Anterior cingulate cortex (tissue), 58 donors: ENCODE results near the gene TDO2.
"Not testable (repeated sequence)": the region's sequence is repeated elsewhere in the genome, so short reads cannot be mapped to it uniquely, and the experiment has no call there.

Experiments
- DNase-seq, 58 donors: peaks; one replicate each; lab custom pipeline; 2025; lab: John Stamatoyannopoulos, UW

The TDO2 gene

GRCh38 chr4:155903453-155903852, at the start of gene TDO2:
Gene TDO2, plus strand, starts transcription at chr4:155903696. Its CDS starts 63 bp downstream, at chr4:155903759.
- no peak for DNase-seq

GRCh38 chr4:155854582-155855226, 48.8 kb upstream of the TDO2 start:
- peak in 2 of 58 donors; percentile 0 to 1 for DNase-seq

GRCh38 chr4:155855897-155856296, 47.6 kb upstream of the TDO2 start:
- no peak for DNase-seq

GRCh38 chr4:155866177-155866576, 37.3 kb upstream of the TDO2 start, which contains the start of gene ASIC5:
Gene ASIC5, minus strand, starts transcription at chr4:155866277. Its CDS starts 51 bp downstream, at chr4:155866226.
- DNase-seq, result no peak

GRCh38 chr4:155875878-155876277, 27.6 kb upstream of the TDO2 start:
- no peak for DNase-seq

- no peak for DNase-seq
These were observed 25.5 kb upstream of the TDO2 start for GRCh38 chr4:155877971-155878370.

GRCh38 chr4:155878611-155879010, 24.9 kb upstream of the TDO2 start:
- no peak for DNase-seq

- no peak for DNase-seq
These were observed 23.7 kb upstream of the TDO2 start for GRCh38 chr4:155879767-155880166.

- no peak for DNase-seq
These were observed 21.9 kb upstream of the TDO2 start for GRCh38 chr4:155881555-155881954.

- DNase-seq, result no peak
These were observed 19.6 kb upstream of the TDO2 start for GRCh38 chr4:155883895-155884294.

- DNase-seq, result no peak
These were observed 17.8 kb upstream of the TDO2 start for GRCh38 chr4:155885666-155886065.

GRCh38 chr4:155887045-155887444, 16.5 kb upstream of the TDO2 start:
- no peak for DNase-seq

GRCh38 chr4:155887847-155888570, 15.5 kb upstream of the TDO2 start:
- DNase-seq, result no peak

GRCh38 chr4:155889031-155889793, 14.3 kb upstream of the TDO2 start:
- no peak for DNase-seq

- no peak for DNase-seq
These were observed 13.6 kb upstream of the TDO2 start for GRCh38 chr4:155889946-155890345.

- DNase-seq, result no peak
These were observed 12.4 kb upstream of the TDO2 start for GRCh38 chr4:155891058-155891457.

- DNase-seq, result not testable (repeated sequence)
These were observed 5.1 kb upstream of the TDO2 start for GRCh38 chr4:155898371-155898770.

GRCh38 chr4:155899891-155900290, 3.6 kb upstream of the TDO2 start:
- DNase-seq, result no peak

- DNase-seq, result no peak
These were observed 3.1 kb upstream of the TDO2 start for GRCh38 chr4:155900381-155900780.

GRCh38 chr4:155901013-155901412, 2.5 kb upstream of the TDO2 start:
- DNase-seq, result no peak

- DNase-seq, result no peak
These were observed 835 bp downstream of the TDO2 start for GRCh38 chr4:155904331-155904730.
